Lung microvascular endothelial cell (primary cell): ENCODE results near the gene CYP27A1. TPM values are rescaled to one million over a fixed set of nuclear protein-coding genes. Genes with fewer than 3 reads are reported as not detected.

Experiments
- DNase-seq, 2 donors: peaks; one replicate each; pipeline versions ENCODE4 v3.0.0 to v3.0.0-alpha.2; 2010; ENCODE audit warnings: low read depth in 2 of 2
- total RNA-seq: library from RNA; depleted of rRNA; stranded (reverse); fragments of >200 nt; gene quantifications from 2 replicates; pipeline ENCODE4 v1.2.1, GENCODE V29; 2014

CYP27A1 gene
- total RNA-seq, 1 donor from 2014 or later: 7.1 TPM

DNA sequence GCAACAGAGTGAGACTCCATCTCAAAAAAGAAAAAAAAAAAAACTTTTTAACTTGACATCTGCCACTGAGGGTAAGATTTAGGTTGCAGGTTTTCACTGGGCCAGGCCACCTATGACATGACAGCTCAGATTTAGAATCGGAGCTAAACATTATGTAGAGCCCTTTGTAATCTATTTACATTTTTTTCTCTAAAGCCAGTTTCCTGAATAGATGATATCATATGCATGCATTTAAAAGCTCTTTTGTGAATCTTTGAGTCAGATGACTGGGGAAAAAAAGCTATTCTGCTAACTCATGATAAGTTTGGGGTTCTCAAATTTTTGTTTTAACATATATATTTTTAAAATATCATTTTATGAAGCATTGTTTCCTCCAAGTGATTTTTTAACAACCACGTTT, 28.3 kb downstream of the CYP27A1 start:
- no peak for DNase-seq

GRCh38 chr2:218811382-218811781, 29.4 kb downstream of the CYP27A1 start:
- no peak for DNase-seq

GRCh38 chr2:218812096-218812815, 30.3 kb downstream of the CYP27A1 start:
- no peak for DNase-seq

- no peak for DNase-seq
Measured at GRCh38 chr2:218812861-218813260, 30.9 kb downstream of the CYP27A1 start.

- DNase-seq: no peak
Measured at GRCh38 chr2:218813771-218814460, 32.0 kb downstream of the CYP27A1 start.

DNA sequence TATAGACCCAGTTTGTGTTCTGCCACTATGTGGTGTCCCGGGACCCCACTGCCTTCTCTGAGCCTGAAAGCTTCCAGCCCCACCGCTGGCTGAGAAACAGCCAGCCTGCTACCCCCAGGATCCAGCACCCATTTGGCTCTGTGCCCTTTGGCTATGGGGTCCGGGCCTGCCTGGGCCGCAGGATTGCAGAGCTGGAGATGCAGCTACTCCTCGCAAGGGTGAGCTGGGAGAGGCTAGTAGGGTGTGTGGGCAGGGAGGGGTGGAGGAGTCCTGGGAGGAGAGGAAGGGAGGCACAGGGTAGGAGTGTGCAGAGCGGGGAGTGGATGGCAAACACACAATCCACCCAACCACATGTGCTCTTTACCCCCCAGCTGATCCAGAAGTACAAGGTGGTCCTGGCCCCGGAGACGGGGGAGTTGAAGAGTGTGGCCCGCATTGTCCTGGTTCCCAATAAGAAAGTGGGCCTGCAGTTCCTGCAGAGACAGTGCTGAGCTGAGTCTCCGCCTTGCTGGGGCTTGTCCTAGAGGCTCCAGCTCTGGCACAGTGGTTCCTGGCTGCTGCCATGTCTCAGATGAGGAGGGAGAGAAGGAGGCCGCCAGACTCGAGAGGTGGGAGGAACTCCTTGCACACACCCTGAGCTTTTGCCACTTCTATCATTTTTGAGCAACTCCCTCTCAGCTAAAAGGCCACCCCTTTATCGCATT, 32.7 kb downstream of the CYP27A1 start:
- no peak for DNase-seq

DNA sequence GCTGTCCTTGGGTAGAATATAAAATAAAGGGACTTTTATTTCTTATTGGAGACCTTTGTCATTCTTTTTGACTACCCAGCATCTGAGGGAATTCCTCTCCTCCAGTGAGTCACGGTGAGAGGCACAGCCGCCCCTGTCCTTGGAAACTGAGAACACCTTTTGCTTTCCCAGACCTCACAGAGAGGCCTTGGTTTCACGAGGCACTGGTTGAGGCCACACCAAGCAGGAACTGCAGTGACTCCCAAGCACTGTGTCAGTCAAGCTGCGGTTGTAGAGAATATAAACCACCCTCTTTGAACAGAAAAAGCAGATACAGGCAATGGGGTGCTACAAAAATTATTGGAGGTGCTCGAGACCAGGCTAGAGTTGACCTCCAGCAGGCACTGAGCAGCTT, 33.3 kb downstream of the CYP27A1 start:
- DNase-seq: no peak

GRCh38 chr2:218815649-218816048, 33.7 kb downstream of the CYP27A1 start:
- DNase-seq: no peak

- no peak for DNase-seq
Measured at GRCh38 chr2:218816561-218817011, 34.6 kb downstream of the CYP27A1 start.

DNA sequence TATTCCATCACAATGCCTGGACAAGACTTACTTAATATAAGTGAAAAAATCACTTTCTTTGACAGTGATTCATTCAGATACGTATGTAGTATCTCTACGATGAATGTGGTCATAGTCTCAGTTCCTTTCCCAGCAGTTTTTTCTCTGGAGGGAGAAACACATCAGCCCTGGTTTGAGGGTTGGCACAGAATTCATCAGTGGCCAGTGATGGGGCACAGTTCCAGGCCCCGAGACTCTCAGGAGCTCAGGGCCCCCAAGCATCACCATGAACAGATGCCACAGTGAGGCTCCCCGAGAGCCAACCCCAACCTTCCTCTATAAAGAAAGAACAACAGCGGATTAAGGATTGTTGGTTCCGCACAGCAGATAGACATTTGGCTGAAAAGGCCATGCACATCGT, 37.1 kb downstream of the CYP27A1 start:
- DNase-seq: no peak

DNA sequence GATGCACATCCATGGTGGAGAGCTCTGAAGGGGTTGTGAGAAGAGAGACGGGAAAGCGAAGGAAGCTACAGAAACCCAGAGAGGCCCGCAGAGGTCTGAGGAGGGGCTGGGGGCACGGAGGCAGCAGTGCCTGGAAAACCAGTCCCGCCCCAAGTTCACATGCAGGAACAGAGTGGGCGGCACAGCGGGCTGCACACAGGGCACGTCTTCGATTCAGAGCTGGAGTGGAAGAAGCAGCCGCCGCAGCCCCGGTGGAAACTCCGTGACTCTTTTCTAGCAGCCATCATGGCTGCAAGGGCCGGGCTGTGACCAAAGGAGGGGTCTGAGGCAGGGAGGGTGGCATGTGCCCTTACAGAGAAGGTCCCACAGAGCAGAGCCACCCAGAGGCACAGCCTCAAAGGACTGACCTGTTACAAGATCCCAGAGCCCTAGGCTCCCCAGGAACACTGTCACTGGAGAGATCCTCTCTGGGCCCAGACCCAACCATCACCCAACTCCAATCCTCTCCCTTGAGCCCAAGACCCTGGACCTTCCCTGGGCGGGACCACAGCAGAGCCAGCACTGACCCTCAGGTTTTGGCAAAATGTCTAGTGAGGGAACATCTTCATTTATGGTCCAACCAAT, 38.9 kb downstream of the CYP27A1 start:
- no peak for DNase-seq

DNA sequence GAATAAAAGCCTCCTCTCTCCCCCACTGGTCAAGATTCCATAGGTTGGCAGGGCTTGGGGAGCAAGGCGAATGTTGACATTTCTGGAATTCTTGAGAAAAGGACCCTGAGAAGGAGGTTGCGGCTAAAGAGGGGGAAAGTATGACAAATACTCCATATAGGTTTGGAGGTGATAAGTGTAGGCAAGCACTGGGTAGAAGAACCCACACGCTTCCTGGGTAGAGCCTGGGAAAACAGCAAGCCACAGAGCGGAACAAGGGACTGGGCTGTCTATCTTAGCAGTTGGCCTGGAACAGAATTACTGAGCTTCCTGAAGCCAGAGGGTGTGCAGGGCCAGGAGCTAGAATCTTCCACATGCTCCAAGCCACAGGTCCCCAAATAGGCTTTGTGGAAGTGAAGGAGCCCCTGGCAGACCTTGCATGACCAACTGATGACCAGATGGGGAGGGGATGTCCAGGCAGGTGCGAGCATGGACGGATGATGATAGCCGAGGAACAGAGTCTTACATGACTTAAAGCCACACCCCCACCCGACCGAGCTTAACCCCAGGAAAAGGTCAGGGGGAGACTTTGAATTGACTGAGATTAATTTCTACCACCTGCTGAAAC, 39.8 kb downstream of the CYP27A1 start:
- no peak for DNase-seq

- DNase-seq: no peak
Measured at GRCh38 chr2:218822622-218823021, 40.7 kb downstream of the CYP27A1 start.

- DNase-seq: no peak
Measured at GRCh38 chr2:218823196-218823855, 41.4 kb downstream of the CYP27A1 start.

DNA sequence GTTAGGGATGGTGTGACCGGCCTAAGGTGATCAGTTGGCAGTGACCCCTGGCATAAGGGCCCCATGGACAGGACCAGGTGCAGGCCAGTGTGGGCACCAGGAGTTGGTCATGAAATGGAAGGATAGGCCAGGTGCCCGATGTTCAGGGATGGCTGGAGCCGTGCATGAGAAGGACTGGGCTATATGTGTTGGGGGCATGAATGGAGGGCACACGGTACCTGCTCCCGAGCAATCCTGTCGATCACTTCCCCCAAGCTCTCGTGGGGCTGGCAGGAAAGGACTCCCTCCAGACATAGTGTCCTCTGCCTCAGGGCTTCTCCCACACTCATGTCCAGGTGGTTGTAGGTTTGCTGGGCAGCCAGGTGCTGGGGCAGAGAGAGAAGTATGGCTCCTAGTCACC, 42.1 kb downstream of the CYP27A1 start:
- no peak for DNase-seq

DNA sequence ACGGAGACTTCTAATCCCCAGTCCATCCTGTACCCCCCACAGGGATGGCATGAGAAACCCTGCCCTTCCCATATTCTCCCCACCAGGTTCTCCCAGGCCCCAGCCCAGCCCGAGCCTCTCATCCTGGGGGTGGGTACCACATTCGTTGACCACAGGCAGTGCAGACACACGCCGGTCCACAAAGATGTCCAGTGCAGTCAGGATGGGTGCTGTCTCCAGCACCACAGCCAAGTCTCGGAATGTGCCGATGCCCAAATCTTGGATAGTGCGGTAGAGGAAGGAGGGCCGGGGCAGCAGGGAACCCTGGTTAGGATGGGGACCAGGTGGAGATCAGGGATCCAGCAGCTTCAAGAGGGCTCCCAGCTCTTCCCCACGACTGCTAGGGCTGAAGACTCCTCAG, 44.8 kb downstream of the CYP27A1 start:
- no peak for DNase-seq

- no peak for DNase-seq
Measured at GRCh38 chr2:218827701-218828476, 45.9 kb downstream of the CYP27A1 start.

DNA sequence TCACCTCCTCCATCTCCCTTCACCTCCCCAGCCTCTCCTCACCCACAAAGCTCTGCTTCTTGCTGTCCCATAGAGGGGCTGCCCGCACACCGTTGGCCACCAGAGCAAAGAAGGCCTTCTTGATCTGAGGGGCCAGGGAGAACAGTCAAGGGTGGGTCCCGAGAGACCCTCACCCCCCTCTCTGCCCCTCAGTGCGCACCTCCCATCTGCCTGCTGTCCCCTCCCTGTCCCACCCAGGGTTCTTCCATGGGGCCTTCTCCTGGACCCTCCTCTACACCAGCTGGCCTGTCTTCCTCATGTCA, 46.5 kb downstream of the CYP27A1 start:
- no peak for DNase-seq

DNA sequence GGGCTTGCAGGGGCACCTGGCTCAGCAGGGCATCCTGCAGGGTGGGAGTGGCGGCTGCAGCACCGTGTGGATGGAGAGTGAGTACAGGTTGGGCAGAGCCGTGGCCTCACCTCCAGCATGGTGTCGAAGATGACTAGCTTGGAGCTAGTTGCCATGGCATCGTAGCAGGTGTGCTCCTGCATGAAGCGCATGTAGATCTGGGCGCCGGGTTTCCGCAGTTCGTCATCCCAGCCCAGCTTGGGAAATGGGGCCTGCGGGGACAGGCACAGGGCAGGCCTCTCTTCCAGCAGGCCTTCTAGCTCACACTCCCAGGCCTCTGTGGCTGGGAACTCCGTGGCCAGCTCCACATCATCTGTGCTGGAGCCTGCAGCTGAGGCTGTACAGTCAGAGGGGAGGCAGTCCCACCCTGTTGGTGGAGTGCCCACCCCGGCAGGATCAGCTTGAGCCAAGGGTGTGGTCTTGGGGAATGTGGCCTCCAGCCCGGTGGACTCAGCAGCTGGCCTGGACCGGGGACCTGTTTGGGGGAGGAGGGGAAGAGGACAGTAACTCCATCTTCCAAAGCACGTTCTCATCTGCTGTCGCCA, 48.0 kb downstream of the CYP27A1 start:
- DNase-seq: no peak
